HL-60 (cell line): ENCODE data around the gene DBNL.

Experiments used
- GABPA ChIP-seq: IDR thresholded peaks from 2 replicates; pipeline ENCODE4 v1.6.1; 2012; ENCODE audit warnings: low read depth
- POLR2AphosphoS5 ChIP-seq: IDR thresholded peaks from 2 replicates; pipeline ENCODE4 v1.6.1; 2012; ENCODE audit warnings: low read depth
- SPI1 ChIP-seq: IDR thresholded peaks from 2 replicates; pipeline ENCODE4 v1.6.1; 2012; ENCODE audit warnings: low read depth, mild to moderate bottlenecking, borderline replicate concordance
- TF ChIP-seq, protein P1 (sequence below): IDR thresholded peaks from one replicate; pipeline ENCODE4 v1.5.1; 2011; ENCODE audit warnings: low read length, control low read depth, inconsistent platforms; ENCODE audit not compliant: insufficient read depth
- TF ChIP-seq, protein P2 (sequence below): IDR thresholded peaks from 2 replicates; pipeline ENCODE4 v1.6.1; 2012; ENCODE audit warnings: low read depth; ENCODE audit not compliant: insufficient replicate concordance

DNA sequence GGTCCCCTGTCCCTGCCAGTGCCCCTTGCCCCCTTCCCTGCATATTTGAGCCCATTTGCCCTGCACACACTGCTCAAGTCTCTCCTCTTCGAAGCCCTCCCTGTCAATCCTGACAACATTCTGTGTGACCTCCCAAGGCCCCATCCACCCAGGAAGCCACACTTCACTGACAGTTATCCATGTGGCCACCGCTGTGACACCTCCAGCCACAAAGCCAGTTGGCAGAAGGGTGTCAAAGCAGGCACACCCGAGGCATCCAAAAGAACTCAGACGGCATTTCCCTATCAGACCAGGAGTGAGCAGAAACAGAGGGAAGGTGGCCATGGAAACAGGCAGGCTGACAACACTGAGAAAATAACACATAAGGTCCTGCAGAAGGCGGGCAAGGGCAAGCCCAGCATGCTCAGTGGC is 33.2 kb downstream of the DBNL start:
- TF ChIP-seq, protein P1, sequence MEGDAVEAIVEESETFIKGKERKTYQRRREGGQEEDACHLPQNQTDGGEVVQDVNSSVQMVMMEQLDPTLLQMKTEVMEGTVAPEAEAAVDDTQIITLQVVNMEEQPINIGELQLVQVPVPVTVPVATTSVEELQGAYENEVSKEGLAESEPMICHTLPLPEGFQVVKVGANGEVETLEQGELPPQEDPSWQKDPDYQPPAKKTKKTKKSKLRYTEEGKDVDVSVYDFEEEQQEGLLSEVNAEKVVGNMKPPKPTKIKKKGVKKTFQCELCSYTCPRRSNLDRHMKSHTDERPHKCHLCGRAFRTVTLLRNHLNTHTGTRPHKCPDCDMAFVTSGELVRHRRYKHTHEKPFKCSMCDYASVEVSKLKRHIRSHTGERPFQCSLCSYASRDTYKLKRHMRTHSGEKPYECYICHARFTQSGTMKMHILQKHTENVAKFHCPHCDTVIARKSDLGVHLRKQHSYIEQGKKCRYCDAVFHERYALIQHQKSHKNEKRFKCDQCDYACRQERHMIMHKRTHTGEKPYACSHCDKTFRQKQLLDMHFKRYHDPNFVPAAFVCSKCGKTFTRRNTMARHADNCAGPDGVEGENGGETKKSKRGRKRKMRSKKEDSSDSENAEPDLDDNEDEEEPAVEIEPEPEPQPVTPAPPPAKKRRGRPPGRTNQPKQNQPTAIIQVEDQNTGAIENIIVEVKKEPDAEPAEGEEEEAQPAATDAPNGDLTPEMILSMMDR = no peak
- TF ChIP-seq POLR2AphosphoS5 = no peak
- TF ChIP-seq, protein P2, sequence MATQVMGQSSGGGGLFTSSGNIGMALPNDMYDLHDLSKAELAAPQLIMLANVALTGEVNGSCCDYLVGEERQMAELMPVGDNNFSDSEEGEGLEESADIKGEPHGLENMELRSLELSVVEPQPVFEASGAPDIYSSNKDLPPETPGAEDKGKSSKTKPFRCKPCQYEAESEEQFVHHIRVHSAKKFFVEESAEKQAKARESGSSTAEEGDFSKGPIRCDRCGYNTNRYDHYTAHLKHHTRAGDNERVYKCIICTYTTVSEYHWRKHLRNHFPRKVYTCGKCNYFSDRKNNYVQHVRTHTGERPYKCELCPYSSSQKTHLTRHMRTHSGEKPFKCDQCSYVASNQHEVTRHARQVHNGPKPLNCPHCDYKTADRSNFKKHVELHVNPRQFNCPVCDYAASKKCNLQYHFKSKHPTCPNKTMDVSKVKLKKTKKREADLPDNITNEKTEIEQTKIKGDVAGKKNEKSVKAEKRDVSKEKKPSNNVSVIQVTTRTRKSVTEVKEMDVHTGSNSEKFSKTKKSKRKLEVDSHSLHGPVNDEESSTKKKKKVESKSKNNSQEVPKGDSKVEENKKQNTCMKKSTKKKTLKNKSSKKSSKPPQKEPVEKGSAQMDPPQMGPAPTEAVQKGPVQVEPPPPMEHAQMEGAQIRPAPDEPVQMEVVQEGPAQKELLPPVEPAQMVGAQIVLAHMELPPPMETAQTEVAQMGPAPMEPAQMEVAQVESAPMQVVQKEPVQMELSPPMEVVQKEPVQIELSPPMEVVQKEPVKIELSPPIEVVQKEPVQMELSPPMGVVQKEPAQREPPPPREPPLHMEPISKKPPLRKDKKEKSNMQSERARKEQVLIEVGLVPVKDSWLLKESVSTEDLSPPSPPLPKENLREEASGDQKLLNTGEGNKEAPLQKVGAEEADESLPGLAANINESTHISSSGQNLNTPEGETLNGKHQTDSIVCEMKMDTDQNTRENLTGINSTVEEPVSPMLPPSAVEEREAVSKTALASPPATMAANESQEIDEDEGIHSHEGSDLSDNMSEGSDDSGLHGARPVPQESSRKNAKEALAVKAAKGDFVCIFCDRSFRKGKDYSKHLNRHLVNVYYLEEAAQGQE = no peak
- TF ChIP-seq GABPA = no peak
- TF ChIP-seq SPI1 = no peak
